ENCODE results near the gene PRLR.

The PRLR gene

GRCh38 chr5:35202319-35203111 lies 27.8 kb downstream of the PRLR start:
- H2BK120ac ChIP-seq (ENCODE audit: low read depth, low read length) = no peak overlapping the region
- no peak overlapping the region for H2AFZ ChIP-seq (ENCODE audit: low read depth, low read length)
- no peak overlapping the region for H3K4me2 ChIP-seq (ENCODE audit: low read length, poor library complexity, severe bottlenecking)
- no peak overlapping the region for H2AK5ac ChIP-seq (ENCODE audit: low read length, severe bottlenecking)
- H3K4me1 ChIP-seq (ENCODE audit: control insufficient read depth, insufficient read depth, low read depth, low read length) = peaks cover 5% of the 10 kb centered on the region
- H3K36me3 ChIP-seq (ENCODE audit: control insufficient read depth in 1 of 2, insufficient read depth in 2 of 2, low read depth in 1 of 2, low read length in 2 of 2) = no peaks in the 10 kb centered on the region
- H4K91ac ChIP-seq (ENCODE audit: low read length) = no peak overlapping the region
- no peak overlapping the region for H3K4me3 ChIP-seq (ENCODE audit: insufficient read depth in 1 of 2, low read depth in 1 of 2, low read length in 2 of 2)
- no peak overlapping the region for H3K18ac ChIP-seq (ENCODE audit: low read depth in 1 of 2, low read length in 2 of 2)
- peak; percentile 60 for DNase-seq
- H3K14ac ChIP-seq (ENCODE audit: low read length in 2 of 2) = no peak overlapping the region
- H3K9ac ChIP-seq (ENCODE audit: low read length) = no peak overlapping the region
- H2BK12ac ChIP-seq (ENCODE audit: low read length in 2 of 2) = no peak overlapping the region
- no peak overlapping the region for H2BK15ac ChIP-seq (ENCODE audit: low read depth, poor library complexity, severe bottlenecking)
- no peaks in the 10 kb centered on the region for H3K79me1 ChIP-seq (replicated peaks; ENCODE audit: low read length, poor library complexity, severe bottlenecking)
- no peak overlapping the region for H2BK5ac ChIP-seq (ENCODE audit: low read depth, low read length, poor library complexity, severe bottlenecking)
- H3K27me3 ChIP-seq (ENCODE audit: control insufficient read depth in 1 of 2, insufficient read depth in 1 of 2, low read length in 2 of 2) = peaks cover 0 to 4% of the 10 kb centered on the region in 2 experiments
- H3K9me3 ChIP-seq (ENCODE audit: control insufficient read depth, low read length) = no peaks in the 10 kb centered on the region
- H3K4ac ChIP-seq (ENCODE audit: low read depth in 1 of 2, low read length in 2 of 2) = no peak overlapping the region
- H3K27ac ChIP-seq (ENCODE audit: low read length, poor library complexity, severe bottlenecking) = no peak overlapping the region
- no peak overlapping the region for H4K8ac ChIP-seq (ENCODE audit: low read length)
- H3K23ac ChIP-seq (ENCODE audit: low read length in 2 of 2) = no peak overlapping the region
- 35% methylated on average over 5 of the region's 5 CpGs for WGBS

GRCh38 chr5:35201291-35201690 lies 29.0 kb downstream of the PRLR start:
- no peak overlapping the region for H2BK15ac ChIP-seq (ENCODE audit: low read depth, poor library complexity, severe bottlenecking)
- no peaks in the 10 kb centered on the region for H3K9me3 ChIP-seq (ENCODE audit: control insufficient read depth, low read length)
- H2BK12ac ChIP-seq (ENCODE audit: low read length in 2 of 2) = no peak overlapping the region
- no peak overlapping the region for H3K4me3 ChIP-seq (ENCODE audit: insufficient read depth in 1 of 2, low read depth in 1 of 2, low read length in 2 of 2)
- no peak overlapping the region for H3K14ac ChIP-seq (ENCODE audit: low read length in 2 of 2)
- no peak overlapping the region for H3K4me2 ChIP-seq (ENCODE audit: low read length, poor library complexity, severe bottlenecking)
- peaks cover 0 to 6% of the 10 kb centered on the region in 2 experiments for H3K27me3 ChIP-seq (ENCODE audit: control insufficient read depth in 1 of 2, insufficient read depth in 1 of 2, low read length in 2 of 2)
- H3K23ac ChIP-seq (ENCODE audit: low read length in 2 of 2) = no peak overlapping the region
- no peak overlapping the region for H2BK120ac ChIP-seq (ENCODE audit: low read depth, low read length)
- H4K8ac ChIP-seq (ENCODE audit: low read length) = no peak overlapping the region
- no peak overlapping the region for H2AFZ ChIP-seq (ENCODE audit: low read depth, low read length)
- no peaks in the 10 kb centered on the region for H3K36me3 ChIP-seq (ENCODE audit: control insufficient read depth in 1 of 2, insufficient read depth in 2 of 2, low read depth in 1 of 2, low read length in 2 of 2)
- no peak overlapping the region for H3K27ac ChIP-seq (ENCODE audit: low read length, poor library complexity, severe bottlenecking)
- H3K79me1 ChIP-seq (replicated peaks; ENCODE audit: low read length, poor library complexity, severe bottlenecking) = no peaks in the 10 kb centered on the region
- H3K9ac ChIP-seq (ENCODE audit: low read length) = no peak overlapping the region
- H2AK5ac ChIP-seq (ENCODE audit: low read length, severe bottlenecking) = no peak overlapping the region
- H3K18ac ChIP-seq (ENCODE audit: low read depth in 1 of 2, low read length in 2 of 2) = no peak overlapping the region
- peaks cover 5% of the 10 kb centered on the region for H3K4me1 ChIP-seq (ENCODE audit: control insufficient read depth, insufficient read depth, low read depth, low read length)
- no peak overlapping the region for H3K4ac ChIP-seq (ENCODE audit: low read depth in 1 of 2, low read length in 2 of 2)
- DNase-seq = no peak
- no peak overlapping the region for H4K91ac ChIP-seq (ENCODE audit: low read length)
- H2BK5ac ChIP-seq (ENCODE audit: low read depth, low read length, poor library complexity, severe bottlenecking) = no peak overlapping the region
- 67% methylated on average over 1 of the region's 2 CpGs for WGBS

GRCh38 chr5:35199886-35200285 lies 30.4 kb downstream of the PRLR start:
- no peak overlapping the region for H3K4me2 ChIP-seq (ENCODE audit: low read length, poor library complexity, severe bottlenecking)
- H3K18ac ChIP-seq (ENCODE audit: low read depth in 1 of 2, low read length in 2 of 2) = peak overlapping the region in 1 of 2 experiments; percentile 31
- H3K23ac ChIP-seq (ENCODE audit: low read length in 2 of 2) = no peak overlapping the region
- H3K4ac ChIP-seq (ENCODE audit: low read depth in 1 of 2, low read length in 2 of 2) = no peak overlapping the region
- no peaks in the 10 kb centered on the region for H3K9me3 ChIP-seq (ENCODE audit: control insufficient read depth, low read length)
- no peak for DNase-seq
- H2BK15ac ChIP-seq (ENCODE audit: low read depth, poor library complexity, severe bottlenecking) = no peak overlapping the region
- no peak overlapping the region for H3K27ac ChIP-seq (ENCODE audit: low read length, poor library complexity, severe bottlenecking)
- H3K4me1 ChIP-seq (ENCODE audit: control insufficient read depth, insufficient read depth, low read depth, low read length) = peaks cover 5% of the 10 kb centered on the region
- H2AFZ ChIP-seq (ENCODE audit: low read depth, low read length) = no peak overlapping the region
- no peaks in the 10 kb centered on the region for H3K36me3 ChIP-seq (ENCODE audit: control insufficient read depth in 1 of 2, insufficient read depth in 2 of 2, low read depth in 1 of 2, low read length in 2 of 2)
- no peak overlapping the region for H3K9ac ChIP-seq (ENCODE audit: low read length)
- H4K91ac ChIP-seq (ENCODE audit: low read length) = no peak overlapping the region
- no peak overlapping the region for H2BK12ac ChIP-seq (ENCODE audit: low read length in 2 of 2)
- no peak overlapping the region for H3K14ac ChIP-seq (ENCODE audit: low read length in 2 of 2)
- WGBS = 100% methylated on average over 1 of the region's 3 CpGs
- no peak overlapping the region for H3K4me3 ChIP-seq (ENCODE audit: insufficient read depth in 1 of 2, low read depth in 1 of 2, low read length in 2 of 2)
- peaks cover 4 to 8% of the 10 kb centered on the region in 2 experiments for H3K27me3 ChIP-seq (ENCODE audit: control insufficient read depth in 1 of 2, insufficient read depth in 1 of 2, low read length in 2 of 2)
- H4K8ac ChIP-seq (ENCODE audit: low read length) = no peak overlapping the region
- no peak overlapping the region for H2AK5ac ChIP-seq (ENCODE audit: low read length, severe bottlenecking)
- no peak overlapping the region for H2BK120ac ChIP-seq (ENCODE audit: low read depth, low read length)
- H2BK5ac ChIP-seq (ENCODE audit: low read depth, low read length, poor library complexity, severe bottlenecking) = no peak overlapping the region
- H3K79me1 ChIP-seq (replicated peaks; ENCODE audit: low read length, poor library complexity, severe bottlenecking) = no peaks in the 10 kb centered on the region

GRCh38 chr5:35198686-35199085 lies 31.6 kb downstream of the PRLR start:
- no peak overlapping the region for H3K4ac ChIP-seq (ENCODE audit: low read depth in 1 of 2, low read length in 2 of 2)
- no peak overlapping the region for H4K8ac ChIP-seq (ENCODE audit: low read length)
- H3K36me3 ChIP-seq (ENCODE audit: control insufficient read depth in 1 of 2, insufficient read depth in 2 of 2, low read depth in 1 of 2, low read length in 2 of 2) = no peaks in the 10 kb centered on the region
- H3K23ac ChIP-seq (ENCODE audit: low read length in 2 of 2) = no peak overlapping the region
- H3K14ac ChIP-seq (ENCODE audit: low read length in 2 of 2) = no peak overlapping the region
- no peak overlapping the region for H2AK5ac ChIP-seq (ENCODE audit: low read length, severe bottlenecking)
- H4K91ac ChIP-seq (ENCODE audit: low read length) = no peak overlapping the region
- DNase-seq = peak; percentile 83
- H2BK15ac ChIP-seq (ENCODE audit: low read depth, poor library complexity, severe bottlenecking) = no peak overlapping the region
- H2AFZ ChIP-seq (ENCODE audit: low read depth, low read length) = no peak overlapping the region
- no peaks in the 10 kb centered on the region for H3K9me3 ChIP-seq (ENCODE audit: control insufficient read depth, low read length)
- no peak overlapping the region for H3K18ac ChIP-seq (ENCODE audit: low read depth in 1 of 2, low read length in 2 of 2)
- no peak overlapping the region for H2BK12ac ChIP-seq (ENCODE audit: low read length in 2 of 2)
- peak overlapping the region; percentile 3 for H3K9ac ChIP-seq (ENCODE audit: low read length)
- H2BK5ac ChIP-seq (ENCODE audit: low read depth, low read length, poor library complexity, severe bottlenecking) = no peak overlapping the region
- no peaks in the 10 kb centered on the region for H3K79me1 ChIP-seq (replicated peaks; ENCODE audit: low read length, poor library complexity, severe bottlenecking)
- peaks cover 4 to 8% of the 10 kb centered on the region in 2 experiments for H3K27me3 ChIP-seq (ENCODE audit: control insufficient read depth in 1 of 2, insufficient read depth in 1 of 2, low read length in 2 of 2)
- H3K4me1 ChIP-seq (ENCODE audit: control insufficient read depth, insufficient read depth, low read depth, low read length) = peaks cover 5% of the 10 kb centered on the region
- no peak overlapping the region for H3K4me2 ChIP-seq (ENCODE audit: low read length, poor library complexity, severe bottlenecking)
- WGBS = 3% methylated on average over 4 of the region's 4 CpGs
- no peak overlapping the region for H3K27ac ChIP-seq (ENCODE audit: low read length, poor library complexity, severe bottlenecking)
- peak overlapping the region in 1 of 2 experiments; percentile 22 for H3K4me3 ChIP-seq (ENCODE audit: insufficient read depth in 1 of 2, low read depth in 1 of 2, low read length in 2 of 2)
- no peak overlapping the region for H2BK120ac ChIP-seq (ENCODE audit: low read depth, low read length)

Measured in mesenchymal stem cell (in vitro differentiated cells and primary cell).